ENCODE data around the gene NFASC. TPM values are rescaled to one million over a fixed set of nuclear protein-coding genes. Genes with fewer than 3 reads are reported as not detected.

Gene NFASC
- total RNA-seq, 2 donors from 2014 or later = 27.7 to 45.9 TPM

DNA sequence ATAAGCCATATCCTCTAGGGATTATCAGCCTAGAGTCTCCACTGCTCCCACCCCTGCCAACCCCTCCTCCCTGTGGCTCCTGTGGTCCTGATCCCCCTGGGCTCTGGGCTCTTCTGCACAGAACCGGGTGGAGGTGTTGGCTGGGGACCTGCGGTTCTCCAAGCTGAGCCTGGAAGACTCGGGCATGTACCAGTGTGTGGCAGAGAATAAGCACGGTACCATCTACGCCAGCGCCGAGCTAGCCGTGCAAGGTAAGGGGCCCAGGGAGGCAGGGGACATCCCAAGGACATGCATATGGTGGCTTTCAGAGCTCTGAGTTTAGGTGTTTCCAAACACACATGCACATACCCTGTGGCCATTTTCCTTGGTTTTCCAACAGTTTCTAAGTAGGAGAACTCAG is 191.7 kb downstream of the NFASC start:
- no peaks in the 10 kb centered on the region for H3K9me3 Mint-ChIP-seq
- WGBS, 2 experiments (ENCODE audit: insufficient coverage in 1 of 2, insufficient read length in 1 of 2) = 94 to 95% methylated on average over 5 to 8 of the region's 8 CpGs
- TF ChIP-seq CTCF (conservative IDR thresholded peaks at IDR 0.05) = no peak
- Histone ChIP-seq H3K9ac (ENCODE audit: extremely low read depth, low read length, poor library complexity, severe bottlenecking) (no peak overlapping the region), H3K27ac (ENCODE audit: low read depth, low read length) (no peak overlapping the region), H3K36me3 (ENCODE audit: control insufficient read depth, insufficient read depth, low read length) (no peaks in the 10 kb centered on the region), H3K27me3 (ENCODE audit: control insufficient read depth, insufficient read depth, low read length, poor library complexity, severe bottlenecking) (no peaks in the 10 kb centered on the region), H3K4me1 (ENCODE audit: control insufficient read depth, insufficient read depth, low read length) (no peaks in the 10 kb centered on the region), H3K4me3 (ENCODE audit: low read length) (no peak overlapping the region), H3K9me3 (ENCODE audit: control insufficient read depth, low read length) (no peaks in the 10 kb centered on the region)
- no peak overlapping the region for H3K4me3 Mint-ChIP-seq
- H3K27ac Mint-ChIP-seq = no peak overlapping the region
- no peak for DNase-seq
- no peaks in the 10 kb centered on the region for H3K36me3 Mint-ChIP-seq (ENCODE audit: low read depth)
- peaks cover 6% of the 10 kb centered on the region for H3K27me3 Mint-ChIP-seq (ENCODE audit: insufficient read depth)
- no peaks in the 10 kb centered on the region for H3K4me1 Mint-ChIP-seq

- TF ChIP-seq CTCF (conservative IDR thresholded peaks at IDR 0.05) = no peak
- Mint-ChIP-seq H3K27me3 (ENCODE audit: insufficient read depth) (peaks cover 6% of the 10 kb centered on the region), H3K9me3 (no peaks in the 10 kb centered on the region), H3K4me3 (no peak overlapping the region), H3K4me1 (no peaks in the 10 kb centered on the region), H3K27ac (no peak overlapping the region), H3K36me3 (ENCODE audit: low read depth) (no peaks in the 10 kb centered on the region)
- H3K9me3 ChIP-seq (ENCODE audit: control insufficient read depth, low read length) = no peaks in the 10 kb centered on the region
- no peaks in the 10 kb centered on the region for H3K4me1 ChIP-seq (ENCODE audit: control insufficient read depth, insufficient read depth, low read length)
- H3K27me3 ChIP-seq (ENCODE audit: control insufficient read depth, insufficient read depth, low read length, poor library complexity, severe bottlenecking) = no peaks in the 10 kb centered on the region
- no peak overlapping the region for H3K9ac ChIP-seq (ENCODE audit: extremely low read depth, low read length, poor library complexity, severe bottlenecking)
- H3K4me3 ChIP-seq (ENCODE audit: low read length) = no peak overlapping the region
- no peaks in the 10 kb centered on the region for H3K36me3 ChIP-seq (ENCODE audit: control insufficient read depth, insufficient read depth, low read length)
- no peak for DNase-seq
- 91 to 96% methylated on average over 3 of the region's 3 CpGs for WGBS, 2 experiments (ENCODE audit: insufficient coverage in 1 of 2, insufficient read length in 1 of 2)
- H3K27ac ChIP-seq (ENCODE audit: low read depth, low read length) = no peak overlapping the region
These were observed 192.2 kb downstream of the NFASC start for GRCh38 chr1:205062895-205063294.

DNA sequence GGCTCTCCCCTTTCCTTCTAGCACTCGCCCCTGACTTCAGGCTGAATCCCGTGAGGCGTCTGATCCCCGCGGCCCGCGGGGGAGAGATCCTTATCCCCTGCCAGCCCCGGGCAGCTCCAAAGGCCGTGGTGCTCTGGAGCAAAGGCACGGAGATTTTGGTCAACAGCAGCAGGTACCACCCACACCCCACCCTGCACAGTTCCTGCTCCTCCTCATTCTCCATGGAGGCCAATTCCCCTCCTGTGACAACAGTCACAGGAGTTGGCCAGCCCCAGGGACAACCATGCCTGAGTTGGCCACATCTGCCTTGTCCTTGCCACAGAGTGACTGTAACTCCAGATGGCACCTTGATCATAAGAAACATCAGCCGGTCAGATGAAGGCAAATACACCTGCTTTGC is 193.6 kb downstream of the NFASC start:
- H3K36me3 Mint-ChIP-seq (ENCODE audit: low read depth) = no peaks in the 10 kb centered on the region
- H3K27me3 Mint-ChIP-seq (ENCODE audit: insufficient read depth) = no peaks in the 10 kb centered on the region
- no peak overlapping the region for H3K27ac ChIP-seq (ENCODE audit: low read depth, low read length)
- no peaks in the 10 kb centered on the region for H3K9me3 Mint-ChIP-seq
- no peak for TF ChIP-seq CTCF (conservative IDR thresholded peaks at IDR 0.05)
- H3K4me1 Mint-ChIP-seq = no peaks in the 10 kb centered on the region
- no peaks in the 10 kb centered on the region for H3K27me3 ChIP-seq (ENCODE audit: control insufficient read depth, insufficient read depth, low read length, poor library complexity, severe bottlenecking)
- H3K4me1 ChIP-seq (ENCODE audit: control insufficient read depth, insufficient read depth, low read length) = no peaks in the 10 kb centered on the region
- no peak overlapping the region for H3K27ac Mint-ChIP-seq
- H3K9me3 ChIP-seq (ENCODE audit: control insufficient read depth, low read length) = no peaks in the 10 kb centered on the region
- no peak overlapping the region for H3K4me3 ChIP-seq (ENCODE audit: low read length)
- H3K9ac ChIP-seq (ENCODE audit: extremely low read depth, low read length, poor library complexity, severe bottlenecking) = no peak overlapping the region
- no peak for DNase-seq
- 87 to 95% methylated on average over 8 to 11 of the region's 11 CpGs for WGBS, 2 experiments (ENCODE audit: insufficient coverage in 1 of 2, insufficient read length in 1 of 2)
- H3K36me3 ChIP-seq (ENCODE audit: control insufficient read depth, insufficient read depth, low read length) = no peaks in the 10 kb centered on the region
- H3K4me3 Mint-ChIP-seq = no peak overlapping the region
